ENCODE results near the gene OR4D9.

OR4D9 gene

DNA sequence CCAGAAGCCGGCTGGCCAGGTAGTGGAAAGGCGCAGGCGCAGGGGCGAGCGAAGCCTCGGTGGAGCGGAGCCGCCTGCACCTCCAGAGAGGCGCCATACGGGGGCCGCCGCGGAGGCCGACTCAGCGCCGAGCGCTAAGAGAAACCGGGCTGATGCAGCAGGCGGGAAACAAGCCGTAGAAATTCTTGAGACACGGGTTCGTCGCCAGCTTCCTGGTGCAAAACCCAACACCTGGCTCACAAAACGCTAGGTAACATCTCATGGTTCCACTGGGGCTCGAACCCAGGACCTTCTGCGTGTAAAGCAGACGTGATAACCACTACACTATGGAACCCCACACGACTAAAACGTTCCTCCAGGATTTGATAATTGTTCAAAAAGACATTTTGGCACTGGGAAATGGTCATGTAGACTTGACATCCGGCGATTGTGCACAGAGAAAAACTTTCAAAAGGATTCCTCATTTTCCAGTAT, 39.1 kb downstream of the OR4D9 start:
- peak in 54 of 56 donors; percentile 9 to 86 (median 65) for DNase-seq

DNA sequence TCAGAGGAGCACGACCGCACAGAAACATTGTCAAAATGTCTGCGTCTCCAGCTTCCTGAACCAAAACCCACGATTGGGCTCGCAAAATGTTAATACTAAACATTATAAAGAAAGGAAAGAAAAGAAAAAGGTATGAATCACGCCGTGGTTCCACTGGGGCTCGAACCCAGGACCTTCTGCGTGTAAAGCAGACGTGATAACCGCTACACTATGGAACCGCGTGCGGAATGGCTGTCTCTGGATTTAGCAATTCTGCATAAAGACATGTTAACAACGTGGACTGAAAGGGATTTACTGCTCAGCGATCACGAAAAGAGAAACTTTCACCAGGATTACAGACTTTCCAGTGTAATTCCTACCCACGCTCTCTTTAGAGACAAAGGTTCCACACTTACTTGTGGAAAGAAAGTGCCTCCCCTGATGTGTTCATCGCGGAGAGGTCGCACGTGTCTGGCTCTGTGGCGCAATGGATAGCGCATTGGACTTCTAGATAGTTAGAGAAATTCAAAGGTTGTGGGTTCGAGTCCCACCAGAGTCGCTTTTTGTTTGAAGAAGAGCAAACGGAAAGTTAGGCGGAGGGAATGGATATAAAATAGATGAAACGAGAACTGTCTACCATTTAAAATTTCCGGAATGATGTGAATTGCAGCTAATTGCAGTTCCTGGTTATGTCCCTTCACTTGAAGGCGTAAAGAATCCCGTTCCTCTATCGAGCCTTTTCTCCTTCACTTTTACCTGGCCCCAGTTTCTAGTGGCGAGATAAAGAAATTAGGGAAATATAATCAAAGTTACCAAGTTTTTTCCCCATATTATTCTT, 39.7 kb downstream of the OR4D9 start:
- DNase-seq, result peak in 51 of 56 donors; percentile 17 to 89 (median 63)

DNA sequence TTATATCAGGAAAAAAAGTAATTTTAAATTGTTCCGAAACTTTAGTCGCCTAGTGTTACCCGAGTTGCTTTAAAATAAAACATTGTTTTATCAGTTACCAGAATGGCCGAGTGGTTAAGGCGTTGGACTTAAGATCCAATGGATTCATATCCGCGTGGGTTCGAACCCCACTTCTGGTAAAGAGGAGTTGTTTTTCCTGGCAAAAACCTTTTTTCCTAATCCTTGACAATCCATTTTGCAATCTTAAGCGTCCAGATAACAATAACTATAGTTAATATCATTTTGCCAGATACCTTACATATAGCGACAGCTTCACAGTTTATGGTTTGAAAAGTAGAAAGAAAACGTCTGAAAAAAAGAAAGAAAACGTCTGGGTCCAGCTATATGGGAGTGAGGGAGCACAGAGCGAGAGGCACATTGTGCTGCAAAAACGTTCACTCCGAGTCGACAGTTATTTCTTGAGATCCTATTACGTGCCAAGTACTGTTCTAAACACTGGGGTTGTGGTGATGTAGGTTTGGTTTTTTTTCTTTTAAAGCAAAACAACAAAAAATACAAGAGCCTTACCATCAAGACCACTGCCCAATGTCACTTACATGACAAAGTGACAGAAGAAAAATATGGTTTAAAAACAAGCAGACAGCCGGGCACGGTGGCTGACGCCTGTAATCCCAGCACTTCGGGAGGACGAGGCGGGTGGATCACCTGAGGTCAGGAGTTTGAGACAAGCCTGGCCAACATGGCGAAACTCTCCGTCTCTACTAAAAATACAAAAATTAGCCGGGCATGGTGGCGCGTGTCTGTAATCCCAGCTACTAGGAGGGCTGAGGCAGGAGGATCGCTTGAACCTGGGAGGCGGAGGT, 40.6 kb downstream of the OR4D9 start:
- DNase-seq, result peak in 14 of 56 donors; percentile 7 to 65 (median 14)

DNA sequence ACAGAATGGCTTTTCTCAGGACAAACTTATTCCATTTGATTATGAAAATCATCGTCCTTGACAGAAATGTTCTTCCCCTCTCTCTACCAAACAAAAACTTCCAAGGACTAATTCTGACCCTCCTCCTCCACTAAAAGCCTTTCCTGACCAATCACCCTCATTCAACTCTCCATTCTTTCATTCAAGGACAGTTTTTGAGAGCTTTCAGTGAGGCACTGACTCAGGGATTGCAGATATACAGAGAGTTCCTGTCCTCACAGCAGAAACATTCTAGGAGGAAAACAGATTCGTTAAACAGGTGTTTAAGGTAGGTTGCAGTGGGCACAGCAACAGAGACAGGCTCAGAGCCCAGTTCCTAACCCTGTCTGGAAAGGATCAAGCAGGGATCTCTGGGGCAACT, 41.5 kb downstream of the OR4D9 start:
- DNase-seq, result no peak

DNA sequence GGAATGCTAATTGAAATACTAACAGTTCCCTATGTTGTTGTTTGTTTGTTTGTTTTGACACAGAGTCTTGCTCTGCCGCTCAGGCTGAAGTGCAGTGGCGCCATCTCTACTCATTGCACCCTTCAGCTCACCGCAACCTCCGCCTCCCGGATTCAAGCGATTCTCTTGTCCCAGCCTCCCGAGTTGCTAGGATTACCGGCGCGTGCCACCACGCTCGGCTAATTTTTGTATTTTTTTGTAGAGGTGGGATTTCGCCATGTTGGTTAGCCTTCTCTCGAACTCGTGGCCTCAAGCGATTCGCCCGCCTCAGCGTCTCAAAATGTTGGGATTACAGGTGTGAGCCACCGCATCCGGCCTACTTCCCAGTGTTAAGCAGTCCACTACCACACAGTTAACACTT, 42.0 kb downstream of the OR4D9 start:
- DNase-seq, result no peak

DNA sequence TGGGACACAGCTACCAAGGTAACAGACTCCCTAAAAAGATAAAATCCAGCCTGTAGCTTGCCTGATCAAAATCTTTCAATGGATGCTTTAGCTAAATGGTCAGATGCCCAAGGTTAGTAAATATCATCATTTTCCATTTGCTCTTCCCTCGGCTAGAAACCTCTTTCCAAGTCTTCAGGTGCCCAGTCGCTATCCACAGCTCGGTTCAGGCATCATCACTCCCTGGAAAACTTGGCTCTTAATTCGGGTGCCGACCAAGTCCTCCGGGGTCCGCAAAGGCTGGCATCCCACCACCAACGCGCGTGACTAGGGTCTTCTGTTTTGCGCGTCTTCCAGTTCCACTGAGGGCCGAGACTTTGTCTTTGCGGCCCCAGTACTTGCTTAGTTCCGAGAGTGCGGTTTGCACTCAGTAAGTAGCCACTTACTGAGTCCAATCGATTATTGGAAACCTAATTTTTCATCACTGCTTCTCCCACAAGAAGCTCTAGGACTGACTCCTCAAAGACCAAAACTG, 44.3 kb downstream of the OR4D9 start:
- peak in 3 of 56 donors; percentile 20 to 49 (median 37) for DNase-seq

DNA sequence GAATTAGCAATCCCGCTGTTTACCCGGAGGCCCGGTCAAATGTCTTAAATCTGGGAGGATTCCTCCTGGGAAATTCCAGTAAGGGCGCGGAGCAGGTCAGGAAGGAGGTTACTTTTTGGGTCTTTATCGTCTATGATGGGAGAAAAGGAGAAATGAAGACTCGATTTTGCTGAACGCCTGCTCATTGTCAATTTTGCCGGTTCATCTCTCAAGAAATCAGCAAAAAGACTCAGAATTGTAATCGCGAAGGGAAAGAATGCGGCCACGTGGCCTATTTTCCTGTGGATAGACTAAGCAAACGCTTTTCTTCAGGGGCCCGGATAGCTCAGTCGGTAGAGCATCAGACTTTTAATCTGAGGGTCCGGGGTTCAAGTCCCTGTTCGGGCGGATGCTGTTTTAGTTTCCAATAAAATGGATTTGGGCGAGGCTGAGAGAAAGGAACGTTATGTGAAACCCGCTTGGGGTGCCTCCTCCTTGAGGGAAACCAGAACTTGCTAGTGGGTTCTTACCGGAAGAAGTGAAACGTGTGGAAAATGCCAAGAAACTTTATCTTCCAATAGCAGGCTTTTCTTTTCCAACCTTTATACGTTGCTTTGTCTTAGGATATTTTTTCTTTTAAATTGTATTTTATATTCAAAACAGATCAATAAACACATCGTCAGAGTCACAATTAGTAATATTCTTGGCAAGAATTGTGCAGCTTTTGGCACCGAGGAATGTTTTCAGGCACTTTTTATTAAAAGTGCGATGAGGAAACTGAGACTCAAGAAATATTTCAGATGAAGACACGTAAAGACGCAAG, 45.0 kb downstream of the OR4D9 start:
- DNase-seq, result peak in 48 of 56 donors; percentile 7 to 81 (median 41)

DNA sequence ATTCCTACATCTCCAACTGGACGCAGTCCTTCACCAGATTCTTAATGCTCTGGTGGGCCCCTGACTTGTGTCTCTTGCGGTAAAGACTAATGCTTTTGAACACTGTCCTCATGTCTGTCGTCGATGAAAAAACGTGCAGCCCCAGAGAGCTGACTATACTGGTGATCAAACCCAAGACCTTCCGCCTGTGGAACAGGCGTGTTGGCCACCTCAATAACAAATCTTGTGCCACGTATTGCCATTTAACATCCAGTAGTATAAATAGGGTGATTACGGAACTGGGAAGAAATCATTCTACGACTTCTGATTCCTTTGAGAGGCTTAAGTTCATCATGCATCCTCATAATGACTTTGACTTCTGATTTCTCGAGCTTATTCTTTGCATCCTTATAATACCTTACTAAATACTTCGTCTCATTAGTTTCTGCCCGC, 45.6 kb downstream of the OR4D9 start:
- peak in 2 of 56 donors; percentile 10 to 25 for DNase-seq

DNA sequence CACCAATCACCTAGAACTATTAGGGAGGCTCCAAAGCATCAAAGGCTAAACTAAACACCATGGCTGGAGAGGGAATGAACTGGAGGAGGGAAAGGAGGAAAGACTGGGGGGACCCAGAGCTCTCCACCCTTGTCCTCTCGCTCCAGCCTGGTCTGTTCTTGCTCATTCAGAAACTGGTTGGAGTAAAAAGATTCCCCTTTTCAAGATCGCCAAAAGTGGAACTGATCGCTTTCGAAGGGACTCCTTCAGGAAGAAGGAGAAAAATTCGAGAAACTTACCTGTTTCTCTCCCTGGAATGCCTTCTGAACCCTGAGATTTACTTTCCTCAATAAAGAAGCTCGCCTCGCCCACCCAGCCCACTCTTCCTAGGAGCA, 46.9 kb downstream of the OR4D9 start:
- no peak for DNase-seq

DNA sequence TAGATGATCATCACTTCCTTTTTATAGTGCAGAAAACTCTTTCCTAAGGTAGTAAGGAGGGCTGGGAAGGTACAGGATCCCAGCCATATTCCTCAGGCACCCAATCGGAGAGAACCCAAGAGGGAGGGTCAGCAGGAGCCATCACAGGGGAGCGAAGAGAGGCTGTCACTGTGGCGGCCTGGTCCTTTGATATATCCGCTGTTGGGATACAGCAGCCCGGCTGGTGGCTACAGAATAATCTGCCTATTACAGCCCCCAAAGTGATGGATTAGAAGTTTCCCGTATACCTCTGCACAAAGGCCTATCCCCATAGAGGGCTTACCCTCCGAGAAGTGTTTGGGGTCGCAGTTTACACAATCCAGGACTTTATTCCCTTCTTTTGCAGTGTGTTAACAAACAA, 48.5 kb downstream of the OR4D9 start:
- peak in 3 of 56 donors; percentile 51 to 61 (median 53) for DNase-seq

DNA sequence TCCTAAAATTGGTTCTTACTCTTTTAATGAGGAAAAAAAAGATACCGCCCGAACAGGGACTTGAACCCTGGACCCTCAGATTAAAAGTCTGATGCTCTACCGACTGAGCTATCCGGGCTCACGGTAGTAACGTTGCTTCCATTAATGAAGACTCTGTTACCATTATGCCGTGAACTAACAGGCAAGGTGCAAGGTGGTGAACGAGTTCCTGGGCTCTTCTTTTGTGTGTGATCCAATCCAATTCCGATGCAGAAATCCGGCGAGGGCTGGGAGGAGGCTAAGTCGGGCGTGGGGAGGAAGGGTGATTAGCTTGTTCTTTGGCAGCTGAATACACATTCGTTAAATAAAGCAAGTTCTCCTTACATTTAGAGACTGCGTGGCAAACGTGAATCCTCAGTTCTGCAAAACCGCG, 49.0 kb downstream of the OR4D9 start:
- DNase-seq, result peak in 47 of 56 donors; percentile 18 to 87 (median 62)

DNA sequence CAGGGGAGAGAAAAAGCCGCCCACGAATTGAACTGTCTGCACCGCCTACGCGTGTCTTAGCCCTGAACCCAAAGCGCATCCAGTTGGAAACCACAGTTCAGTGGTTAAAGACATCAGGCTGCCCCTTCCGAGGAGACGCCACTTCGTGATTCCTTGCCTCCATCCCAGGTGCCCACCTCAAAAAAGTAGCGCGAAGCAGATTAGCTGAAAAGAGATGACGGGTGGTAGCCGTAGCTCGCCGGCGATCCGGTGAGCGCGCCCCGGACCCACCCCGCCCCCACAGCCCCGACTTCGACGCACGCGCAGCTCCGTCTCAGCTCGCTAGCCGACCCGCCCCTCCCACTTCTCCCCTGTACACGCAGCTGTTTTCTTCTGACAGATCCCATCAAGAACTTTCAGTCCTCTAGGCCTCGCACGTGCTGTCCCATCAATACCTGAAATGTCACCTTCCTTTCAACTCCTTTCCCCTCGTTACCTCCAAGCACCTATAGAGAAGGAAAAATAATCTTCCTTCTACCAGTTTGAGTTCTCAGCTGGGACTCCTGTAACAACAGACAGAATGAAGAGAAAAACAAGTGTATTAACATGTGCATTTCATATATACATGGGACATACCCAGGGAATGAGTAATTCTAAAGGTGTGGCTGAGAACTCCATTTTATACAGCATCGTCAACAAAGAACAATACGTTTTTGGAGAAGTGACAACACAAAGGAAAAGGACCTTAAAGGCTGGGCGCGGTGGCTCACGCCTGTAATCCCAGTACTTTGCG, 49.5 kb downstream of the OR4D9 start:
- DNase-seq, result peak in 52 of 56 donors; percentile 26 to 85 (median 64)

DNA sequence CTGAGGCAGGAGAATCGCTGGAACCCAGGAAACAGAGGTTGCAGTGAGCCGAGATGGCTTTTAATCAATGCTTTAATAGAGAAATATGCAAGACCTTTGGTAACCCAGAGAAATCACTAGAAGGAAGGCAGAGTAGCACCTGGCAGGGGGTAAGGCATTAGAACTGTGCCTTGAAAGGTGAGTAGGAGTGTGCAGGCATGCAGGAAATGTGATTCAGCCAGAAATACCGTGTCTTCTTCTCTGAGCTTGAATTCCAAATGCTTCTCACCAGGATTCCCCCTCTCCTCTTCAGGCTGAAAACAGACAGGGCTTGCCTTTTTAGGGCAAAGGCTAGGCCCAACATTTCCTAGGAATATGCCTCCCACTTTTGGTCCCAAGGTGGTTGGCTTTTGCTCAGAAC, 51.0 kb downstream of the OR4D9 start:
- DNase-seq, result no peak
